WERI-Rb-1 (cell line): ENCODE results near the gene FGF2.
"Not testable (repeated sequence)": the region's sequence is repeated elsewhere in the genome, so short reads cannot be mapped to it uniquely, and the experiment has no call there.

Experiments
- DNase-seq: peaks from one replicate; pipeline ENCODE4 v3.0.0-alpha.2; 2020
- H3K27ac ChIP-seq: fragments of 250-450 bp; sonication (Bioruptor Pico); 2 replicates; pipeline ENCODE4 v1.5.1; 2020; ENCODE audit warnings: mild to moderate bottlenecking, moderate library complexity
- H3K27me3 ChIP-seq: fragments of 250-450 bp; sonication (Bioruptor Pico); 2 replicates; pipeline ENCODE4 v1.5.1; 2021; ENCODE audit warnings: mild to moderate bottlenecking, low read depth, moderate library complexity; ENCODE audit not compliant: insufficient read depth, severe bottlenecking
- H3K36me3 ChIP-seq: fragments of 250-450 bp; sonication (Bioruptor Pico); 2 replicates; pipeline ENCODE4 v1.5.1; 2020; ENCODE audit warnings: mild to moderate bottlenecking, moderate library complexity
- H3K4me3 ChIP-seq: 2 replicates; pipeline ENCODE4 v1.5.1; 2011; ENCODE audit warnings: low read depth, mild to moderate bottlenecking, control low read depth, low read length
- H3K9me3 ChIP-seq: fragments of 250-450 bp; sonication (Bioruptor Pico); 2 replicates; pipeline ENCODE4 v1.5.1; 2021; ENCODE audit warnings: mild to moderate bottlenecking, moderate library complexity; ENCODE audit not compliant: severe bottlenecking
- CTCF ChIP-seq: IDR thresholded peaks from 2 replicates; pipeline ENCODE4 v1.5.1; 2011; ENCODE audit warnings: low read depth, mild to moderate bottlenecking, control low read depth, inconsistent platforms, low read length

FGF2 gene

GRCh38 chr4:122833999-122834398, 7.4 kb downstream of the FGF2 start:
- no peak for TF ChIP-seq CTCF
- Histone ChIP-seq H3K36me3 (no peaks in the 10 kb centered on the region), H3K9me3 (no peaks in the 10 kb centered on the region), H3K27me3 (no peaks in the 10 kb centered on the region), H3K4me3 (no peak overlapping the region), H3K27ac (no peak overlapping the region)
- no peak for DNase-seq

- TF ChIP-seq CTCF = no peak
- H3K27ac ChIP-seq = no peak overlapping the region
- H3K27me3 ChIP-seq = no peaks in the 10 kb centered on the region
- no peak for DNase-seq
- H3K36me3 ChIP-seq = no peaks in the 10 kb centered on the region; the same call in 1 of the 2 replicates
- no peaks in the 10 kb centered on the region for H3K9me3 ChIP-seq
- H3K4me3 ChIP-seq = no peak overlapping the region
These were observed 10.3 kb downstream of the FGF2 start for GRCh38 chr4:122836941-122837340.

- no peak overlapping the region for H3K27ac ChIP-seq
- H3K4me3 ChIP-seq = no peak overlapping the region
- H3K27me3 ChIP-seq = no peaks in the 10 kb centered on the region
- H3K36me3 ChIP-seq = no peaks in the 10 kb centered on the region; the same call in 1 of the 2 replicates
- no peak for TF ChIP-seq CTCF
- no peak for DNase-seq
- no peaks in the 10 kb centered on the region for H3K9me3 ChIP-seq
These were observed 11.4 kb downstream of the FGF2 start for GRCh38 chr4:122838034-122838433.

GRCh38 chr4:122842392-122842791, 15.8 kb downstream of the FGF2 start:
- H3K36me3 ChIP-seq = no peaks in the 10 kb centered on the region; the same call in 1 of the 2 replicates
- no peaks in the 10 kb centered on the region for H3K27me3 ChIP-seq
- no peak overlapping the region for H3K4me3 ChIP-seq
- no peak overlapping the region for H3K27ac ChIP-seq
- DNase-seq = no peak
- no peak for TF ChIP-seq CTCF
- H3K9me3 ChIP-seq = no peaks in the 10 kb centered on the region

GRCh38 chr4:122842984-122843531, 16.4 kb downstream of the FGF2 start:
- DNase-seq = peak; percentile 59
- Histone ChIP-seq H3K36me3 (no peaks in the 10 kb centered on the region; the same call in 1 of the 2 replicates), H3K9me3 (no peaks in the 10 kb centered on the region), H3K27me3 (no peaks in the 10 kb centered on the region), H3K27ac (no peak overlapping the region), H3K4me3 (no peak overlapping the region)
- TF ChIP-seq CTCF = no peak

- H3K9me3 ChIP-seq, DNase-seq, H3K27ac ChIP-seq, H3K27me3 ChIP-seq, H3K4me3 ChIP-seq, H3K36me3 ChIP-seq: not testable (repeated sequence)
These were observed 17.8 kb downstream of the FGF2 start for GRCh38 chr4:122844391-122844790.
